SH-SY5Y (cell line): ENCODE measurements around the gene RAPGEF2.

Experiments used
- GATA2 ChIP-seq: IDR thresholded peaks from 2 replicates; pipeline ENCODE4 v1.6.1; 2011; ENCODE audit warnings: mild to moderate bottlenecking, low read depth, low read length
- GATA3 ChIP-seq: IDR thresholded peaks from 2 replicates; pipeline ENCODE4 v1.6.1; 2011; ENCODE audit warnings: low read depth, mild to moderate bottlenecking, low read length, moderate library complexity

GRCh38 chr4:159138436-159138835, 35.6 kb downstream of the RAPGEF2 start:
- TF ChIP-seq GATA2: no peak
- TF ChIP-seq GATA3: no peak
